GM18508 (cell line): ENCODE results near the gene SMC3.
"Not testable (repeated sequence)": the region's sequence is repeated elsewhere in the genome, so short reads cannot be mapped to it uniquely, and the experiment has no call there.

ENCODE experiments used
- ATAC-seq: cut with Tn5 transposase; IDR thresholded peaks from one replicate; pipeline ENCODE4 v1.9.1; 2021; ENCODE audit warnings: moderate number of reproducible peaks; ENCODE audit not compliant: insufficient read depth, unreplicated experiment

Gene SMC3

GRCh38 chr10:110567201-110568054 is at the start of gene SMC3:
Gene SMC3, plus strand, starts transcription at chr10:110567695. Its CDS starts 122 bp downstream, at chr10:110567817.
- peak; percentile 70 for ATAC-seq

GRCh38 chr10:110522365-110522988 is 45.0 kb upstream of the SMC3 start:
- ATAC-seq: no peak

- no peak for ATAC-seq
Measured at GRCh38 chr10:110523736-110524135, 43.8 kb upstream of the SMC3 start.

GRCh38 chr10:110524179-110524858 is 43.2 kb upstream of the SMC3 start:
- no peak for ATAC-seq

DNA sequence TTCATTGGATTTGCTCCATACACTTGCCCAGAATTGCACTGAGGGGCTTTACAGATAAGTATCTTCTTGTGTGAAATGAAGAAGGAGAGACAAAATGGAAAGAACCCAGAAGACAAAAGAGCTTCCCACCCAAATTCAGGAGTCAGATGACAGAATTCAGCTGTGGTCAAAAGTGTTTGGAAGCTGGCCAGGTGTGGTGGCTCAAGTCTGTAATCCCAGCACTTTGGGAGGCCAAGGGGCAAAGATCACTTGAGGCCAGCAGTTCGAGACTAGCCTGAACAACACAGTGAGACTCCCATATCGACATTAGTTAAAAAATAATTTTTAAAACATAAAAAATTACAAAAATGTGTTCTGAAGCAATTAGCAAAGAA is 42.6 kb upstream of the SMC3 start:
- no peak for ATAC-seq

DNA sequence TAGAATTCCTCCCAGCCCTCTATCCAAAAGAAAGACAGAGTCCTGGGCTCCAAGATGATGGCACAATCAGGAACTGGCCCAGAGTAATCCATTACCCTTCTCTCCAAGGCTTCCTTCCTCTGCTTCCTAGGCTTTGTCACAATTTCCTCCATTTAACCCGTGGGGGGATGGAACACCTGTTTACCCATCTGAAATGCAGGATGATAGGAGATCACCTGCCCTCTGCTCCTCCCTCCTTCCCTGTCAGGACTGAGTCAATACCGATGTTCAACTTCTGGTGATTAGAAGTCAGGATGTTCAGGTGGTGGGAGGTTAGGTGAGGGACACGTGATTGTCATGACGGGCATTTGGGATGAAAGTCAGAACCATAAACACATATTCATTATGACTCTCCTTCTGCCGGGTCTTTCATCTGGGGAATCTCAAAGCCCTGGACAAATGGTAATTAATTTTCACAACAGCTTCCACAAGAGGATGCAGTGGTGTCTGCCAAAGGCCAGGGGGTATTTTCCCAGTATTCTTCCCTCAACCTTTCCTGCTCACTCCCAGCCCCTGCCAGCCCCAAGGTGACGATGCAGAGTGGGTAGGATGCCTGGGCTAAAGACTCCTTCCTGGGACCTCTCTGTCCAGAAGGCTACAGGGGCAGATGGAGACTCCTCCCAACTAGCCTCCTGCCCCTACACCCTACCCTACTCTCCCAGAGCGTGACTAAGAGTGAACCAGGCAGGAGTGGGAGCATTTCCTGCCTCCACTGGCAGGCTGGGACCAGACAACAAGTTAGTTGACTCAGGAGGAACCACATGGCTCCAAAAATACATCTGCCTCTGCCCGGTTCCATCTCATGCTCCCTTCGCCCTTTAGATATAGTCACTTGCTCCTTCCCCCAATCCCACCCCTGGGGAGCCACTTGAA is 41.9 kb upstream of the SMC3 start:
- no peak for ATAC-seq

- ATAC-seq: no peak
Measured at GRCh38 chr10:110527731-110528171, 39.7 kb upstream of the SMC3 start.

- ATAC-seq: no peak
Measured at GRCh38 chr10:110528224-110528996, 39.1 kb upstream of the SMC3 start.

DNA sequence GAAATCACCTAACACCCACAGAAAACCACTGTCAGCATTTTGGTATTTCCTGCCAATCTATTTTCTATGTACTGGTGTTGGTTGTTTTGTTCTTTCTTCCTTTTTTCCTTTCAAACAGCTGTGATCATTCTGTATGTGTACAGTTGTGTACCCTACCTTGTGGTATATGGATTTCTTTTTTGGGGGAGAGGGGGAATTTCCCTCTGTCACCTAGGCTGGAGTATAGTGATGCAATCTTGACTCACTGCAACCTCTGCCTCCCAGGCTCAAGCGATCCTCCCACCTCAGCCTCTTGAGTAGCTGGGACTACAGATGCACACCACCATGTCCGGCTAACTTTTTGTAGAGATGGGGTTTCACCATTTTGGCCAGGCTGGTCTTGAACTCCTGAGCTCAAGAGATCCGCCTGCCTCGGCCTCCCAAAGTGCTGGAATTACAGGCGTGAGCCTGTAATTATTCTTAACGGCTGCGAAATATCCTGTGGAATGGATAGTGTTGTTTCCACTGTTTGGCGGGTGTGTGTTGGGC is 38.4 kb upstream of the SMC3 start:
- peak; percentile 78 for ATAC-seq

- no peak for ATAC-seq
Measured at GRCh38 chr10:110529596-110530011, 37.9 kb upstream of the SMC3 start.

GRCh38 chr10:110530131-110530831 is 37.2 kb upstream of the SMC3 start:
- ATAC-seq: no peak

GRCh38 chr10:110531687-110532086 is 35.8 kb upstream of the SMC3 start:
- ATAC-seq: no peak

GRCh38 chr10:110532628-110533027 is 34.9 kb upstream of the SMC3 start:
- not testable (repeated sequence) for ATAC-seq

- ATAC-seq: no peak
Measured at GRCh38 chr10:110533149-110533548, 34.3 kb upstream of the SMC3 start.

- no peak for ATAC-seq
Measured at GRCh38 chr10:110534571-110534970, 32.9 kb upstream of the SMC3 start.

DNA sequence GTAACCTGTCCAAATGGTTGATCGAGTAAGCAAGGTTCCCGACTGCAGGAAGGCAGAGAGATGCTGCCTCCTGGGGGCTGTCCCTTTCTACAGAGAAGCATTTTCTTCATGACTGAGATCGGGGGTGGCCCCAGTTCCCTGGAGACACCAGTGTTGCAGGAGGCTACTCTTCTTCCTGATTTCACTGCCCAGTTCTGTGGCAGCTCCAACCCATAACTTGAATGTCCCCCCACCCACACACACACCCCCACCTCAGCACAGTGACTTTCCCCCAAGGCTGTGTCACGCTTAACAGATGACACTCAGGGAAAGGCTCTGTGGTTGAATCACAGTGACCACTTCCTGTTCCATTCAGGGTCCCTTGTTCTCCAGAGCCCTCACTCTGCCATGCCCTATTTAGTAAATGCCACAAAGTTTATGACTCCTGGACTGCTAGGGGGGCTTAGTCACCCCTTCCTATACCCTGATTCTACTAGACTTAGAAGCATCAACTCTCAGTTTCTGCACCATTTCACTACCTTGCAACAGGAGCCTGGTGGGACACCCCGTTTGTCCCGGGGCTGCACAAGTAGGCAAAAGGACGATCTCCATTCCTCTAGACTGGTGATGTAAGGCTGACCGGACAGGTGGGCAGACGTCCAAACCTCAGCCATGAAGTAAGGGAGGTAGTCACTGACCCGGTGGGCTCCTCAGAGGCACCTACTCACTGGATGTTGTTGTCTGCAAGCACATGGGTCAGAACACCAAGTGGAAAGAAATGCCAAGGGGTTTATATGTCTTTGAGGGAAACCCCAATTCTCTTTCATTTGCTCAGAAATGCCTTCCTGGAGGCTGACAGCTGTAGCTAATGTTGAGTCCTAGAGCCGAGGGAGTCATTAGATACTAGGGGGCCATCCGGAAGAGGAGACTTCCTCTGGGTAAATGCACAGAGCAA is 31.3 kb upstream of the SMC3 start:
- ATAC-seq: peak; percentile 84

GRCh38 chr10:110539091-110539490 is 28.4 kb upstream of the SMC3 start:
- ATAC-seq: no peak
